D721Med (cell line): ENCODE results near the gene SIN3B.

Experiments
- DNase-seq: peaks from one replicate; pipeline ENCODE4 v3.0.0; 2011; ENCODE audit warnings: low spot score; ENCODE audit not compliant: insufficient read length
- FAIRE-seq: peaks from 2 replicates; lab custom pipeline; 2011; peaks lifted over from hg19 to GRCh38; lab: Jason Lieb, UNC
- CTCF ChIP-seq: IDR thresholded peaks from 2 replicates; pipeline ENCODE4 v1.5.1; 2012; ENCODE audit warnings: mild to moderate bottlenecking, control low read depth; ENCODE audit not compliant: insufficient read depth; ENCODE audit errors: missing control alignments

SIN3B gene

GRCh38 chr19:16880884-16881554 is 51.8 kb downstream of the SIN3B start:
- TF ChIP-seq CTCF: no peak
- FAIRE-seq: no peak
- DNase-seq: no peak

- no peak for TF ChIP-seq CTCF
- no peak for FAIRE-seq
- no peak for DNase-seq
Measured at GRCh38 chr19:16882146-16882545, 52.9 kb downstream of the SIN3B start.

- DNase-seq (no peak), FAIRE-seq (no peak)
- TF ChIP-seq CTCF: no peak
Measured at GRCh38 chr19:16883522-16883921, 54.3 kb downstream of the SIN3B start.

GRCh38 chr19:16885166-16885565 is 56.0 kb downstream of the SIN3B start:
- TF ChIP-seq CTCF: no peak
- DNase-seq: no peak
- no peak for FAIRE-seq

GRCh38 chr19:16886305-16886880 is 57.2 kb downstream of the SIN3B start:
- FAIRE-seq: no peak
- no peak for DNase-seq
- TF ChIP-seq CTCF: no peak

DNA sequence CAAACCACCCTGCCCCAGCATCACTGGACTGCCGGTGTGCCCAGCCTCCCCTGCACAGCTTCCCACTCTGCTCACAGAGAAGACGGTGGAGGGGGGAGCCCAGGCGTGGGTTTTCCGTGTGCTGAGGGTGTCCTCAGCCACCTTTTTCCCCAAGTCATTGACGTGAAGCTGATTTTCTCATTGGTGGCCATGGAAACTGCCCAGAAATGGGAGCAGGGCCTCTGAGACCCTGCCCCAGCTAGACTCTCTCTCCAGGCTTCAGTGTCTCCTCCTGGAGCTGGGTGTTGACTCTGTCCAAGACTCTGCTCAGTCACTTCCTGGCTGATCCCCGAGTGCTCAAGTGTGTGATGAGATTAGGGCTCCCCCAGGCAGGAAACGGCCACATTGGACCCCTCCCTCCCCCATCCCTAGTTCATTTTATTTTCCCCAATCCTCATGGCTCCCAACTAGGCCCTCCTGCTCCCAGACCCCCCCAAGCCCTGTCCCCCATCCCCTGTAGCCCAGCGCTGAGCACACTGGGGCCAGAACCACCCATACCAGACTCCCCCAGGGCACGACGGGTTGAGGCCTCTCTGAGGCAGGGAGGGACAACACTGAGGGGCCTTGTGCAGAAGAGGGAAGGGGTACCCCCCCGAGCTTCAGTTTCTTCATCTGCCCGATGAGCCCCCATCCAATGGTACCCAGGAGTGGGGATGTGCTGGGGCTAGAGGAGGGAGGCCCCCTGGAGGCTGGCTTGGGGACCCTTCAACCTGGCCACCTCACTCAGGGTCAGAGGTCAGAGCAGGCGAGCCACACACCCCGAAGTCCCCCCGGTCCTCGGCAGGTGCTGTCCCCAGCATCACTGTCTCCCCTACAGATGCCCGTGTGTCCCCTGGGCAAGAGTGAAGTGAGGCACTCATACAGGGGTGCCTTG is 58.4 kb downstream of the SIN3B start:
- DNase-seq (no peak), FAIRE-seq (no peak)
- TF ChIP-seq CTCF: no peak
